GM12878 (cell line): ENCODE data around the gene KCNJ12. TPM values are rescaled to one million over a fixed set of nuclear protein-coding genes. Genes with fewer than 3 reads are reported as not detected.

Experiments
- ATAC-seq: fragments of 200-7000 bp; cut with Tn5 transposase; 3 replicates; pipeline ENCODE4 v1.9.1; 2020; ENCODE audit warnings: mild to moderate bottlenecking, moderate library complexity
- BruUV-seq: library from RNA; stranded (reverse); fragments of 400-500 nt; replicated peaks from 2 replicates; lab custom pipeline; 2021; lab: Mats Ljungman, UMichigan
- CTCF ChIA-PET: fragments of 300-600 bp; sonication (Branson Sonifier 250); formaldehyde crosslinking; extraction: SDS; loops from one replicate; lab custom pipeline; 2021; ENCODE audit warnings: inconsistent platforms; lab: Yijun Ruan, JAX
- POLR2A ChIA-PET: fragments of 350-600 bp; formaldehyde crosslinking; extraction: SDS; loops from one replicate; lab custom pipeline; 2021; ENCODE audit warnings: inconsistent platforms; lab: Charles Lee
- RAD21 ChIA-PET: fragments of 300-600 bp; sonication (Branson Sonifier 250); formaldehyde crosslinking; loops from one replicate; lab custom pipeline; 2023; ENCODE audit warnings: antibody characterized with exemption; ENCODE audit not compliant: unreplicated experiment; lab: Charles Lee
- SMC1A ChIA-PET: fragments of 300-600 bp; sonication (Branson Sonifier 250); formaldehyde crosslinking; loops from one replicate; lab custom pipeline; 2023; ENCODE audit not compliant: unreplicated experiment, uncharacterized antibody; lab: Charles Lee
- DNase-seq: peaks from one replicate; pipeline ENCODE4 v3.0.0-alpha.2; 2011; ENCODE audit warnings: low read depth, low spot score
- FAIRE-seq: peaks from 3 replicates; lab custom pipeline; 2011; peaks lifted over from hg19 to GRCh38; lab: Jason Lieb, UNC
- H2AFZ ChIP-seq: 2 replicates; pipeline ENCODE4 v1.6.0; 2011; ENCODE audit warnings: low read depth, low read length, control low read depth; ENCODE audit not compliant: control insufficient read depth
- H3K27ac ChIP-seq: 2 replicates; pipeline ENCODE4 v1.5.1; 2011; ENCODE audit warnings: control low read depth; ENCODE audit not compliant: control insufficient read depth, insufficient read depth
- H3K27me3 ChIP-seq, 2 experiments: replicated peaks in 1 of 2; 2 replicates each; pipeline versions ENCODE4 v1.6.0 to v1.6.1; 2011; ENCODE audit warnings: low read length in 1 of 2; ENCODE audit not compliant: control insufficient read depth in 2 of 2, insufficient read depth in 2 of 2
- H3K36me3 ChIP-seq, 2 experiments: 2 replicates each; pipeline ENCODE4 v1.5.1; 2011; ENCODE audit warnings: low read length in 1 of 2; ENCODE audit not compliant: control insufficient read depth in 2 of 2, insufficient read depth in 2 of 2
- H3K4me1 ChIP-seq: 2 replicates; pipeline ENCODE4 v1.6.1; 2011; ENCODE audit warnings: mild to moderate bottlenecking, low read length, moderate library complexity, mixed read lengths; ENCODE audit not compliant: control insufficient read depth, insufficient read depth
- H3K4me2 ChIP-seq: 2 replicates; pipeline ENCODE4 v1.6.0; 2011; ENCODE audit warnings: control low read depth; ENCODE audit not compliant: control insufficient read depth, insufficient read depth
- H3K4me3 ChIP-seq: fragments of 200-600 bp; sonication (generic); 2 replicates; pipeline ENCODE4 v1.5.1; 2016
- H3K79me2 ChIP-seq: 2 replicates; pipeline ENCODE4 v1.6.0; 2011; ENCODE audit warnings: low read length; ENCODE audit not compliant: control insufficient read depth, insufficient read depth
- H3K9ac ChIP-seq: 2 replicates; pipeline ENCODE4 v1.8.0; 2011; ENCODE audit warnings: low read length, control low read depth, mixed read lengths; ENCODE audit not compliant: control insufficient read depth, insufficient read depth
- H3K9me3 ChIP-seq: replicated peaks from 3 replicates; pipeline ENCODE4 v1.5.1; 2011; ENCODE audit warnings: mild to moderate bottlenecking, low read length; ENCODE audit not compliant: control insufficient read depth, insufficient read depth
- H4K20me1 ChIP-seq: 2 replicates; pipeline ENCODE4 v1.6.0; 2011; ENCODE audit not compliant: control insufficient read depth, insufficient read depth
- HDAC6 ChIP-seq: fragments of 200-600 bp; sonication (generic); IDR thresholded peaks from one replicate; pipeline ENCODE4 v1.8.0; 2017; ENCODE audit warnings: antibody characterized with exemption; ENCODE audit not compliant: unreplicated experiment
- TAF1 ChIP-seq: IDR thresholded peaks from 2 replicates; pipeline ENCODE4 v1.6.1; 2011; ENCODE audit warnings: mild to moderate bottlenecking, low read depth, low read length, borderline replicate concordance
- WGBS: methylation state at CpG from one replicate; pipeline ENCODE4 v1.1.6; 2016; ENCODE audit warnings: low lambda C conversion rate; ENCODE audit not compliant: insufficient replicate concordance, insufficient coverage; ENCODE audit errors: missing lambda C conversion rate; 5-methylcytosine and 5-hydroxymethylcytosine counted together
- in situ Hi-C: fragments of 300-500 bp; cut with MboI; formaldehyde crosslinking; loops from 9 replicates; pipeline ENCODE4 v1.14.3; 2018; ENCODE audit warnings: mixed read lengths
- intact Hi-C: fragments of 100-400 bp; cut with micrococcal nuclease; formaldehyde crosslinking; loops from one replicate; pipeline ENCODE4 v1.14.2; 2022; ENCODE audit not compliant: unreplicated experiment
- polyA plus RNA-seq, 11 experiments: library from polyadenylated mRNA; depleted of rRNA in 4 of 11; unstranded in 6 of 11; stranded (reverse) in 5 of 11; fragments of >200 nt; fragmentation: Nextera tagmentation in 4 of 11; fragmentation: Illumina TruSeq in 1 of 11; extraction: Ambion mirVana in 4 of 11; extraction: Trizol in 1 of 11; gene quantifications; 1 replicate in 1 of 11; 2 replicates in 10 of 11; pipeline versions ENCODE4 v1.2.1 to v1.2.3, GENCODE V29; 2011 to 2016; ENCODE audit warnings: inconsistent platforms in 2 of 11, missing spikeins in 2 of 11, low read depth in 1 of 11
- total RNA-seq, 4 experiments: library from RNA; depleted of rRNA in 3 of 4; stranded (reverse); fragments of >200 nt in 3 of 4; fragmentation: Illumina TruSeq in 1 of 4; extraction: Trizol in 1 of 4; gene quantifications; 2 replicates each; pipeline versions ENCODE4 v1.2.1 to v1.2.3, GENCODE V29; 2013 to 2021
- TF ChIP-seq, protein P1 (sequence below): fragments of 450-650 bp; IDR thresholded peaks from 2 replicates; pipeline ENCODE4 v1.6.1; 2016; ENCODE audit warnings: mild to moderate bottlenecking
- TF ChIP-seq, protein P2 (sequence below): fragments of 450-650 bp; IDR thresholded peaks from 2 replicates; pipeline ENCODE4 v1.6.1; 2017; ENCODE audit warnings: borderline replicate concordance

Gene KCNJ12
- total and polyA plus RNA-seq, 10 of the 15 experiments (the other 5 are each of a cell fraction or from before 2014, with no cell fraction given) = 0.04 to 0.21 (median 0.09) TPM; not detected in 3

DNA sequence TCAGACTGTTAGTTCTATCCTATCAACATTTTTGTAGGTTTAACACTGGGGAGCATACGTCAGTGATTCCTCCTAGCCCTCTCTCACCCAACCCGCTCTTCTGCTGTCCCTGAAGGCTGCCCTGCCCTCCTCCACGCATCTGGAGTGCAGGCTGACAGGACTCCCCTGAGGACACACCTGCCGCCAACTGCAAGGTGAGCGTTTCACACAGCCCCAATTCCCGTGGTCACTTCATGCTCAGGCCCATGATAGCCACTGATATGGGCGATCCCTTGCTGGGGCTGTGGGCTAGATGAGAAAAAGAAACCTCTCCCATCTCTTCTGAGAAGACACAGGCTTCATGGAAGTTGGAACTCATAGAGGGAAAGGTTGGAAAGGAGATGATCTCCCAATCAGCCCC, 91.0 kb downstream of the KCNJ12 start (continued):
- TF ChIP-seq HDAC6 (no peak), TAF1 (no peak)
- TF ChIP-seq, protein P1, sequence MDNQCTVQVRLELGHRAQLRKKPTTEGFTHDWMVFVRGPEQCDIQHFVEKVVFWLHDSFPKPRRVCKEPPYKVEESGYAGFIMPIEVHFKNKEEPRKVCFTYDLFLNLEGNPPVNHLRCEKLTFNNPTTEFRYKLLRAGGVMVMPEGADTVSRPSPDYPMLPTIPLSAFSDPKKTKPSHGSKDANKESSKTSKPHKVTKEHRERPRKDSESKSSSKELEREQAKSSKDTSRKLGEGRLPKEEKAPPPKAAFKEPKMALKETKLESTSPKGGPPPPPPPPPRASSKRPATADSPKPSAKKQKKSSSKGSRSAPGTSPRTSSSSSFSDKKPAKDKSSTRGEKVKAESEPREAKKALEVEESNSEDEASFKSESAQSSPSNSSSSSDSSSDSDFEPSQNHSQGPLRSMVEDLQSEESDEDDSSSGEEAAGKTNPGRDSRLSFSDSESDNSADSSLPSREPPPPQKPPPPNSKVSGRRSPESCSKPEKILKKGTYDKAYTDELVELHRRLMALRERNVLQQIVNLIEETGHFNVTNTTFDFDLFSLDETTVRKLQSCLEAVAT = no peak

DNA sequence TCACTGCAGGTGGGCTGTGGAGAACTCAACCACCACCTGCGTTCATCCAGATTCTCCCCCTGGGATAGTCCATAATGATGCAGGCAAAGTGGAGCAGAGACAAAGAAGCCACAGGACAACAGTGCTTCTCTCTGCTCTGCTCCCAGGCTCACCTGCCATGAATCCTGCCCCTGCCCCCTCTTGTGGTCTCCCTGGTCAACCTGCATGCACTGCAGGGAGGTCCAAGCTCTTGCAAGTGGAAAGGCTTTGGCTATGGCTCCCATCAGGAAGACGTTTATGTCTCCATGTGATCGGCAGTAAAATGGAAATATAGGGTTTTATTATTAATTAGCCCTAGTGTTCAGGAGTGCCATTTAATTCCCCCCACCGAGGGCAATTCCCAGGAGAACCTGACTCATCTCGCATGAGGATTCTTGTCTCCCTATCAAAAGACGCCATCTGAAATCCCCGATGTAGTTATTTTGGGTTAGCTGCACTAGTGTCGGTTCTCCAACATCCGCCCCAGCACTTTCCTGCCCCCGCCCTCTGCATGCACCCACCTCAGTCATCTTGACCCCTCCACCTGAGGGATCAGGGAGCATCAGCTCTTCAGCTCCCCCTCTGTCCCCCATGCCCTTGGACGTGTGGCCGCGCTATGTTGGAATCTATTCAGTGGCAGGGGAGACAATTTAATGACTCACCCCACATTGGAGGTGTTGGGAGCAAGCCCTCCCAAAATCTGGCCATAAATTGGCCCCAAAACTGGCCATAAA, 91.8 kb downstream of the KCNJ12 start:
- intact Hi-C loops (no loop called here), in situ Hi-C loops (no loop called here)
- H3K9ac ChIP-seq = no peak overlapping the region
- 25% methylated on average over 13 of the region's 13 CpGs for WGBS
- FAIRE-seq (no peak), ATAC-seq (no peak), DNase-seq (no peak)
- no peak overlapping the region for H3K4me2 ChIP-seq
- no peak overlapping the region for H2AFZ ChIP-seq
- H3K4me3 ChIP-seq = no peak overlapping the region
- H3K27me3 ChIP-seq = no peaks in the 10 kb centered on the region; a peak in 1 of 4 replicates
- H3K4me1 ChIP-seq = no peaks in the 10 kb centered on the region
- POLR2A ChIA-PET = no interaction called here
- CTCF ChIA-PET = no interaction called here
- no peak overlapping the region for H3K27ac ChIP-seq
- no peaks in the 10 kb centered on the region for H3K36me3 ChIP-seq
- RAD21 ChIA-PET = no interaction called here
- H3K9me3 ChIP-seq = no peaks in the 10 kb centered on the region
- no peaks in the 10 kb centered on the region for H4K20me1 ChIP-seq
- BruUV-seq = no TSS peak
- TF ChIP-seq, protein P2, sequence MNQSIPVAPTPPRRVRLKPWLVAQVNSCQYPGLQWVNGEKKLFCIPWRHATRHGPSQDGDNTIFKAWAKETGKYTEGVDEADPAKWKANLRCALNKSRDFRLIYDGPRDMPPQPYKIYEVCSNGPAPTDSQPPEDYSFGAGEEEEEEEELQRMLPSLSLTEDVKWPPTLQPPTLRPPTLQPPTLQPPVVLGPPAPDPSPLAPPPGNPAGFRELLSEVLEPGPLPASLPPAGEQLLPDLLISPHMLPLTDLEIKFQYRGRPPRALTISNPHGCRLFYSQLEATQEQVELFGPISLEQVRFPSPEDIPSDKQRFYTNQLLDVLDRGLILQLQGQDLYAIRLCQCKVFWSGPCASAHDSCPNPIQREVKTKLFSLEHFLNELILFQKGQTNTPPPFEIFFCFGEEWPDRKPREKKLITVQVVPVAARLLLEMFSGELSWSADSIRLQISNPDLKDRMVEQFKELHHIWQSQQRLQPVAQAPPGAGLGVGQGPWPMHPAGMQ = no peak
- SMC1A ChIA-PET = no interaction called here
- no peaks in the 10 kb centered on the region for H3K79me2 ChIP-seq

Other genes starting within 250 kb of the KCNJ12 start
- gene DHRS7B, start 249.4 kb upstream of the KCNJ12 start, total RNA-seq (2014; rRNA removed) = 19.6 and 22.2 TPM in 2 replicates
- gene DHRS7B, start 249.4 kb upstream of the KCNJ12 start, total RNA-seq (2014; rRNA removed; fragmentation: Illumina TruSeq; extraction: Trizol) = 16.8 and 18.9 TPM in 2 replicates
- 15.9 and 17.1 TPM in 2 replicates for gene DHRS7B, start 249.4 kb upstream of the KCNJ12 start, total RNA-seq (2021)
- 16.0 and 23.7 TPM in 2 replicates for gene DHRS7B, start 249.4 kb upstream of the KCNJ12 start, polyA plus RNA-seq (2011; rRNA removed)
- 11.1 and 13.4 TPM in 2 replicates for gene DHRS7B, start 249.4 kb upstream of the KCNJ12 start, polyA plus RNA-seq (2014; fragmentation: Illumina TruSeq; extraction: Trizol)
- gene DHRS7B, start 249.4 kb upstream of the KCNJ12 start, polyA plus RNA-seq (2014; fragmentation: Nextera tagmentation; extraction: Ambion mirVana) = 10 to 100 TPM; 24.3 to 32.7 TPM
- 21.0 and 22.1 TPM in 2 replicates for gene DHRS7B, start 249.4 kb upstream of the KCNJ12 start, polyA plus RNA-seq (2014; rRNA removed)
- 10 to 100 TPM; 34.5 to 35.6 TPM for gene DHRS7B, start 249.4 kb upstream of the KCNJ12 start, polyA plus RNA-seq (2016; fragmentation: Nextera tagmentation; extraction: Ambion mirVana)
- 26.8 and 30.3 TPM in 2 replicates for gene TMEM11, start 162.2 kb upstream of the KCNJ12 start, total RNA-seq (2014; rRNA removed)
- gene TMEM11, start 162.2 kb upstream of the KCNJ12 start, total RNA-seq (2014; rRNA removed; fragmentation: Illumina TruSeq; extraction: Trizol) = 13.1 and 14.4 TPM in 2 replicates
- gene TMEM11, start 162.2 kb upstream of the KCNJ12 start, total RNA-seq (2021) = 24.0 and 24.4 TPM in 2 replicates
- 19.8 and 38.5 TPM in 2 replicates for gene TMEM11, start 162.2 kb upstream of the KCNJ12 start, polyA plus RNA-seq (2011; rRNA removed)
- 13.9 and 21.1 TPM in 2 replicates for gene TMEM11, start 162.2 kb upstream of the KCNJ12 start, polyA plus RNA-seq (2014; fragmentation: Illumina TruSeq; extraction: Trizol)
- 10 to 100 TPM; 16.3 to 18.4 TPM for gene TMEM11, start 162.2 kb upstream of the KCNJ12 start, polyA plus RNA-seq (2014; fragmentation: Nextera tagmentation; extraction: Ambion mirVana)
- gene TMEM11, start 162.2 kb upstream of the KCNJ12 start, polyA plus RNA-seq (2014; rRNA removed) = 33.4 and 37.3 TPM in 2 replicates
- 10 to 100 TPM; 54.0 to 63.4 TPM for gene TMEM11, start 162.2 kb upstream of the KCNJ12 start, polyA plus RNA-seq (2016; fragmentation: Nextera tagmentation; extraction: Ambion mirVana)
- 0.05 and 0.17 TPM in 2 replicates for gene NATD1, start 122.9 kb upstream of the KCNJ12 start, total RNA-seq (2014; rRNA removed)
- 0.05 and 0.09 TPM in 2 replicates for gene NATD1, start 122.9 kb upstream of the KCNJ12 start, total RNA-seq (2014; rRNA removed; fragmentation: Illumina TruSeq; extraction: Trizol)
- 0.33 and 0.35 TPM in 2 replicates for gene NATD1, start 122.9 kb upstream of the KCNJ12 start, total RNA-seq (2021)
- gene NATD1, start 122.9 kb upstream of the KCNJ12 start, polyA plus RNA-seq (2011; rRNA removed) = 0.19 and 0.33 TPM in 2 replicates
- 0.08 and 0.21 TPM in 2 replicates for gene NATD1, start 122.9 kb upstream of the KCNJ12 start, polyA plus RNA-seq (2014; fragmentation: Illumina TruSeq; extraction: Trizol)
- under 1 TPM; 0.02 TPM for gene NATD1, start 122.9 kb upstream of the KCNJ12 start, polyA plus RNA-seq (2014; fragmentation: Nextera tagmentation; extraction: Ambion mirVana)
- 0.31 and 0.47 TPM in 2 replicates for gene NATD1, start 122.9 kb upstream of the KCNJ12 start, polyA plus RNA-seq (2014; rRNA removed)
- gene NATD1, start 122.9 kb upstream of the KCNJ12 start, polyA plus RNA-seq (2016; fragmentation: Nextera tagmentation; extraction: Ambion mirVana) = under 1 TPM; 0.13 TPM
- gene MAP2K3, start 91.6 kb upstream of the KCNJ12 start, total RNA-seq (2014; rRNA removed) = 14.4 and 15.0 TPM in 2 replicates
- gene MAP2K3, start 91.6 kb upstream of the KCNJ12 start, total RNA-seq (2014; rRNA removed; fragmentation: Illumina TruSeq; extraction: Trizol) = 8.6 and 10.0 TPM in 2 replicates
- gene MAP2K3, start 91.6 kb upstream of the KCNJ12 start, total RNA-seq (2021) = 38.6 and 39.4 TPM in 2 replicates
- 13.3 and 16.6 TPM in 2 replicates for gene MAP2K3, start 91.6 kb upstream of the KCNJ12 start, polyA plus RNA-seq (2011; rRNA removed)
- gene MAP2K3, start 91.6 kb upstream of the KCNJ12 start, polyA plus RNA-seq (2014; fragmentation: Illumina TruSeq; extraction: Trizol) = 6.3 and 20.6 TPM in 2 replicates
- gene MAP2K3, start 91.6 kb upstream of the KCNJ12 start, polyA plus RNA-seq (2014; fragmentation: Nextera tagmentation; extraction: Ambion mirVana) = 1 to 10 TPM in 1 of 2 experiments, under 1 TPM in 1; 0.71 to 3.8 TPM
- 30.4 and 33.1 TPM in 2 replicates for gene MAP2K3, start 91.6 kb upstream of the KCNJ12 start, polyA plus RNA-seq (2014; rRNA removed)
- gene MAP2K3, start 91.6 kb upstream of the KCNJ12 start, polyA plus RNA-seq (2016; fragmentation: Nextera tagmentation; extraction: Ambion mirVana) = 10 to 100 TPM; 37.1 to 38.6 TPM